Lung microvascular endothelial cell (primary cell): ENCODE results near the gene TFPI2. TPM values are rescaled to one million over a fixed set of nuclear protein-coding genes. Genes with fewer than 3 reads are reported as not detected.

Experiments
- DNase-seq, 2 donors: peaks; one replicate each; pipeline versions ENCODE4 v3.0.0 to v3.0.0-alpha.2; 2010; ENCODE audit warnings: low read depth in 2 of 2
- total RNA-seq: library from RNA; depleted of rRNA; stranded (reverse); fragments of >200 nt; gene quantifications from 2 replicates; pipeline ENCODE4 v1.2.1, GENCODE V29; 2014

Gene TFPI2
- total RNA-seq, 1 donor from 2014 or later: 139 TPM

DNA sequence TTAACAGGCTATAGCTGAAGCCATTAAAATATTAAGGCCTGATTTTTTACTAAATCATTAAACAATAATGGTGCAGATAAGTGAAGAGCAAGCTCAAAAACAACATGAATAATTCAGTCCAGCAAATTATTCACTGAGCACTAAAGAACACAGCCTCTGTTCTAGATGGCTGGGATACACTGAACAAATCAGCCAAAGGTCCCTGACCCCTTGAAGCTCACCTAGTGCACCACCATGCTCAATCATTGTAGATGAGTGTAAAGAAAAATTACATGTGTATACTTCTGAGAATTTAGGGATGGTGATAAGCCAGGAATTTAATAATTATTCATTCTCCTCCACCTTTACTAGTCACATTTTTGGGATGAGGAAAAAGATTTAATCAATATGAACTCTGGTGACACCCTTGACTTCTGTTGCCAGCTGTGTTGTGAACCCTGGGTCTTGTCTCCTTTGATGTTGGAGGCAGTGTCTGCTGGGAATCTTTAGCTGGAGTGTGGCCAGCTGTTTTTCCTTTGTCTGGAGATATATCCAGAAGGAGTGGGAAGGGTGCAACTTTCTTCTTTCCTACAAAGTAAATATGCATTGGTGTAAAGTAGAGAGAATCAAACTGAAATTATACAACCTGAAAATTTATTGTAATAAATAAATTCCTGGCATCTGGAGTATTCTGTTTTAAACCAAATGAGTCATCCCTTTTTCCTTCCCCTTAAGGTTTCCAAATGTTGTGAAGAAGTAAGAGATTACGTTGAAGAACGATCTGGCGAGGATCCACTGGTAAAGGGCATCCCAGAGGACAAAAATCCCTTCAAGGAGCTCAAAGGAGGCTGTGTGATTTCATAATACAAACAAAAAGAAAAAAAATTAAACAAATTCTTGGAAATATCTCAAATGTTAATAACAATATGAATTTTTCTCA lies 19.8 kb upstream of the TFPI2 start:
- DNase-seq: peak in 1 of 2 donors; percentile 90

DNA sequence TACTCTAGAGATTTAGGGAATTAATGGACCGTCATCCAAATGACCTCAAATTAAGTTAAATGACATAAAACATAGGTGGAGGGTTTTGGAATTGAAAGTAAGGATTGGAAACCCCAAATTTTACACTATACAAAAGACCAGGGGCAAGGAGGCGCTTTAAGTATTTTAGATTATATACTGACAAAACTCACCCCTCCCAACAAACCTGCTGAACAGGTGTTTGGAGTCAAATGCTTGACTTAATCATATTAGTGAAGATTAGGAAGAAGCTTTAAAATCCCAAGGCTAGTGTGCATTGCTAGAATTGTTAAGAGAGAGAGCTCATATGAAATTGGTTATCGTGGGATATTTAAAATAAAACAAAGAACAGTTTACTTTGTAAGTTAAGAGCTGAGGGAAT lies 15.7 kb upstream of the TFPI2 start, which contains the start of gene GNGT1:
GNGT1 (plus strand) TSS at position 301 of the 400 bp plus-strand sequence. CDS start 180 bp downstream, outside the sequence.
- DNase-seq: no peak

DNA sequence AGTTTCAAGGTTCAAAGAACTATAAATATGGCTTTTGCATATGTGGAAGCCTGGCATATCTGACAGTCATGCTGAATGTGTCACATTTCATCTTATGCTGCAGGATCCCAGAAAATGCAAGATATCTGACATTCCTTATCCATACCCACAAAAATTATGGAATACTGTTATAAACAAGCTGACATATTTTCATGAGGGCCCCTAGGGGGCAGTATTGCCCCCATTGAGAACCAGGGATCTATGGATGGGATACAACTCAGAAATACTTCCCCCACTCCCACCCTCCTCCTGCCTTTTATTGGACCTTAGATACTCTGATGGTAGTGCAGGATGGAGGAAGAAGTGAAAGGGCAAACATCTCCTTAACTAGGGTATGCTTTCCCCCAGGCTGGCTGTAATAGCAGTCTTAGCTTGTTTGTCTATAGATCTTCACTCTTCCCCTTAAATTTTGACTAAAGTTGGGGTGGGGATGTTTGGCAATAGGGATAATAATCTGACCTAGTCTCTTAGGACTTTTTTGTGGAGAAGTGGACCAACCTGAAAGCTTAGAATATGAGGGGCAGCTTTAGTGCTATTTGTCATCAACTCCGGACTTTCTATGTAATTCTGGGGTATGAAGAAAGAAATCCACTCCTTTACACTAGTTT lies 12.3 kb upstream of the TFPI2 start:
- DNase-seq: peak; percentile 85 to 88

DNA sequence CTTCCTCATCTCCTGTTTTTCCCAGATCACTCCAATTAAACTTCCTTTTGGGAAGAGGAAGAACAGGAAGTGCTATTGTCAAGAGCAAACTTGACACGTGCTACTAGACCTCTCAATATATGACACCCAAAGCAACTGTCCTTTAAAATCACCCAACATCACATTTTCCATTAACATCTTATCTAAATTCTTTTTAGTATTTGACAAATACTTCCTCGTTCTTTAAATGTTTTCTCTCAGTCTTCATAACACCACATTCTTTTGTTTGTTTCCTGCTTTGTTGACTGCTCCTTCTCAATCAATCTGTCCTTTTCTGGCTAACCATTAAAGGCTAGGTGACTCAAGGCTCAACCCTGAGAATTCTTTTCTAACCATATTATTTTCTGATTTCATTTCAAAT lies 7.1 kb upstream of the TFPI2 start:
- no peak for DNase-seq

DNA sequence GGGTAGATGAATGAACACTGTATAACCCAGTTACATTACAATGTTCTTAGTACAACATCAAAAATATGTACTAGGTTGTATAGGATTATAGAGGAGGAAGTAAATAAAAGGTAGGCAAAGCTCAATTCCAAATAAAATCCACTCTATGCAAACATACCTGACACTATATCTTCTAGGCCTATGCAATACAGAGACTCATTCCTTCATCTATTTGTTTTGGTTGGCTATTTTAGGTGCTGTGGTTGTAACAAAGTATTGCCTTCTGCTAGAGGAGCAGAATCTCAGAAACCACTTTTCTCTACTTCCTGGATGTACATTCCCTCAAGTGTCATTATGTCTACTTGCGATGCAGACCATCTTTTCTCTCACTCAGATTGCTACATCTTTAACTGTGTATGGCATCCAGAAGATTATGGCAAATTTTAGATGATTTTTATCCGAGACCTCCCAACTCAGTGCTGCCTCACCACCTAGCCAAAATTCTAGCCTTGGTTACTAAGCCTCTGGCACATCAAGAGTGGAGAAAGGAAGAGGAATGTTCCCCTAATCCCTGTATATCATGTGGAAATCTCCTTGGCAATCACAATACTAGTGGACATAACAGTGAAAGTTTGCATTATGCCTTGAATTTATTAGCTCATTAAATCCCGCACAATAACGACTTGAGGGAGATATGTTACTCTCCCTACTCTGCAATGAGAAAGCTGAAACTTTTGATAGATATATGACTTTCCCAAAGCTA lies 5.5 kb upstream of the TFPI2 start:
- no peak for DNase-seq

DNA sequence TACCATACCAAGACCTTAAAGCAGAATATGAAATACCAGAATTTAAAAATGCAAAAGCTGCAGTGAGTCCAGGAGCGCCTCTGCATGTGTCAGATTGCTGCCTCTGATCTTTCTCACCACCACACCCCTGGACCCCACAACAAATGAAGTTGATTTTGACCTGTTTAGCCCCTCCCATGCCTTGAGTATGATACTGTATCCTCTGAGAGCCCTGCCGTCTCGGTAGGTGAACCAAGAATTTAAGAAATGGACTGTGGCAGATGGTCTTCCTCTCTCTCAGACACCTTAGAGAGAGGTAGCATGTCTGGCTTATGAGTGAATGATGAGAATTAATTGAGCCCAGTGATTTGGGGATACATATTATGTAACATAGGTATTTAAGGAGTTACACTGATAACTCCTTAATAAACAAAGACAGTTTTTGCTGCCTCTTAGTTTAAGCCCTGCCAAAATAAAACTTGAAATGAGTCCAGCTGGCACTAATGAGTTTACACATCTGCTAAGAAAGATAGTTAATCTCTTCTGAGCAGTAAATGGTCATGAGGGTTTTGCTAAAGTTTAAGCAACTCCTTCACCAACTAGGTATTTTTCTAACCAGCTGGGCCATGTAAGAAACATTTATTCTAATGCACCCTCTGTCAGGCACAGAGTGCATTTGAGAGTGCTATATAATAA lies 4.5 kb upstream of the TFPI2 start:
- peak in 1 of 2 donors; percentile 33 for DNase-seq

DNA sequence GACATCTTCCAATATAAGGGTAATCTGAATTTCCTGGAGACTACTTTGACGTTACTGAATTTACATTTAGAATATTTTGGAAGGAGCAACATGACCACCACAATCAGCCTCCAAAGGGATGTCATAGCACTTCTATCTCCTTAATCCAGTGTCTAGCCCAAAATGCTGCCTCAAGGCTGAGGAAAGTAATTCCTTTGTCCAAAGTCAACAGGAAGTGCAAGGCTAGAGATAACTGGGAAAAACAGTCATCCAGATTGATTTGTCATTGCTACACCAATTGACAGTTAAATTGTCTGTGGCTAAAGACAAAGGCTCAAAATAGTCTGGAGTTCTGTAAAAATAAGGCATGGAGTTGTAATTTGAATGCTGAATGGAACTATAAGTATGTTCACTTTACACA lies 3.9 kb upstream of the TFPI2 start:
- DNase-seq: peak in 1 of 2 donors; percentile 47

DNA sequence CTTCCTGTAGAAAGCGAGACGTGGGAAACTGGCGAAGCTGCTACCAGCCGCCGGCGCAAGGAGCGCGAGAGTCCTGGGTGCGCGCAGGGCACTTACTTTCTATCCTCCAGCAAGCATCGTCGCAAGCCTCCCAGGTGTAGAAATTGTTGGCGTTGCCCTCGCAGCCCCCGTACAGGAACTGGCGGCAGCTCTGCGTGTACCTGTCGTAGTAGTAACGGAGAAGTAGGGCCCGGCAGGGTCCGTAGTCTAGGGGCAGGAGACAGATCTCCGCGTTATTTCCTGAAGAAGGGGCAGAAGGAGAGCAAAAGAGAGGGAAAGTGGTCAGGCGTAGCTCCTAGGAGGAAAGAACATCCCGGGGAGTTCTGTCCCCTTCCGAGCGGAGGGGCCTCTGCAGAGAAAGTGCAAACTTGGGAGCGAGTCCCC lies 501 bp downstream of the TFPI2 start:
- peak in 1 of 2 donors; percentile 58 for DNase-seq

DNA sequence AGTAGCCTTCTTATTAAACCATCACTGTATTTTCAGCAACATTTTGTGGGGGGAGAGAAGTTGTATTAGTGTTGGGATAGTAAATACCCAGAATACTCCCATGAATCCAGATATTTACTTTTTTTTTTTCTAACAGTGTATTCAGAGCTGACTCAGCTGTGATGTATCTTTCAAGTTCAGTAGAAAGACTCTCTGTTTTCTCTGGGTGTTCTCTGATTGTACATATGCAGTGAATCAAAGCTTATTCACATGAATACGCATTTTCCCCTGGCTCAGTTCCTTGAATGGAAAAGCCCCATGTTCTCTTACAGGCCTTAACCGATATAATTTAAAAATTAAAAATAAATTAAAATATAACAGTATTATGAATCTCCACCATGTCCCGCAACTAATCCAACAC lies 1.3 kb downstream of the TFPI2 start:
- DNase-seq: peak in 1 of 2 donors; percentile 41

DNA sequence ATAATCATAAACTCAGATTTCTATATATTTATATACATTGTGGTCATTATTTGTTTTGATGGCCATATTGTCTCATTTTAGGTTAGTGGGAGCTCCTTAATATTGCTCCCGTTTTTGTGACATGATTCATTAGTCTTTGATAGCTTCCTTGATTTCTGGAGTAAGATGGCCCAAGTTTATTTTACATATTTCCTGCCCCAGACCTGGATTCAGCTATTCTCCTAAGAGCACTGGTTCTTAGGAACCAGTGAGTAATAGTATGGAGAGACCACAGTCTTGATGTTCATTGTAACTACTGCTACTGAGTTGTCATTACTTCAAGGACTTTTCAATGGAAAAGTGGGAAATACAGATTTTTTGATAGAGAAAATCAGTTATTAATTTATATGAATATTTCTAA lies 6.0 kb downstream of the TFPI2 start:
- peak in 1 of 2 donors; percentile 7 for DNase-seq

DNA sequence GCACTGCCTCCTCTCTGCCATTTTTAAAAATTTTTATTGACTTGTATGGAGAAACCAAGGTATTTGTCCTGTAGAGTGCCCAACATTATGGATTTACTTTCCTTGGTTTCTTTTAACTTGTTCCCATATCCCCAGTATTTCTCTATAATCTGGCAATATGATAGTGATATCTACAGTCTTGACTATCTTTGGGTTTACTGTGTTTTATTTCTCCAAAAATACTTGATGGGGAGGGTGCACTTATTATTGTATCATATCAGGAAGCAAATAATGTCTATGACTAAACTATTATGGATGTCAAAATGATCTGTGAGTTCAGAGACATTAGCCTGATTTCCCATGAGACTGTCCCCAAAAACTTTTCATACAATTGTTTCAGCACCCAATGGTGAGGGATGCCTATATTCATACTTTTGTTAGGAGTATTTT lies 6.6 kb downstream of the TFPI2 start:
- no peak for DNase-seq

DNA sequence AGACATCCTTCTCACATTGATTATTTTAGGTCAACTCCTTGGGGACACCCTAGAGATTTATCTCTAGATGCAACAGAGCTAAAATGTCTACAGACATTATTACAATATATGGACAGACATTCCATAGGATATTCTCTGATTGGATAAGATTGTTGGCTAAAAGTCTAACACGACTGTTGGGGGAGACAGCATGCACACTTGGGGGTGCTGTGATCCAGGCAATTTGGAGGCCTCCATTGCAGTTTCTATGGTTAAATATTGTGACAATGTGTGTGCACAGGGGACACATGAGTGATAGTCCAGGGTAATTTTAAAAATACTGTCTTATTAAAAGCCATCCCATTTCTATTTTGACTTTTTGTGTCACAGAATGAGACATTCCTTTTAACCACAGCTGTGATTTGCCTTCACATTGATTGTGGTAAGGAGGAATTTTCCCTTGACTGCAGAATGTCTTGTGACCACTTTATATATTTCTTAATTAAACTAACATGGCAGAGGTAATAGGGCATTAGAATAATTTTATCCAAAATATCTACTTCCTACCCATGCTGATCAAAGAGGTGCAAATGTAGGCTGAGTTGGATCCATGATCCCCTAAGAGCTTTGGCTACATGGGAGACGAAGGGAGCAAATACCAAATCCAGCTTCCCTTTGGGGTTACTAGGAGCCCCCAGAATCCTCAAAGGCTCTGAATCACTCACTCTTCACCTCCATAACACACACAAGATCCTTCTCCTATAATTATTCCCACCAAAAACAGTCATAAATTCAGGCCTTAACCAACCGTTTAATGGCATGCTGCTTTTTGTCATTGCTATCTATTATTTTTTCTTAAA lies 7.3 kb downstream of the TFPI2 start:
- DNase-seq: no peak

DNA sequence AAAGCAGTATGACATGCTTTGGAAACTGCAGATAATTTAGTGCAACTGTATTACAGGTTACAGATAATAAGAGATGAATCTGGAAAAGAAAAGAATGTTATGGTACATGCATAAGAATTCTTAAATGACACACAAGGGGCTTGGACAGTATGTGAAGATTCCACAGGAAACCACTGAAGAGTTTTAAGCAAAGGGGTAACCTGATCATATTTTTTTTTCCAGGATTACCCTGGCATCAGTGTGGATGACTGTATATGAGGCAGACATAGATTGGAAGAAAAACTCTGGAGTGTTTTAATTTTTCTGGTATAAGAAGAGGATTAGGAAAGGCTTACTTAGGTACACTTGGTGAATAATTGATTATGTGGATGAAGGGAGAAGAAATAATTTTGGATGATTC lies 8.1 kb downstream of the TFPI2 start:
- DNase-seq: no peak

DNA sequence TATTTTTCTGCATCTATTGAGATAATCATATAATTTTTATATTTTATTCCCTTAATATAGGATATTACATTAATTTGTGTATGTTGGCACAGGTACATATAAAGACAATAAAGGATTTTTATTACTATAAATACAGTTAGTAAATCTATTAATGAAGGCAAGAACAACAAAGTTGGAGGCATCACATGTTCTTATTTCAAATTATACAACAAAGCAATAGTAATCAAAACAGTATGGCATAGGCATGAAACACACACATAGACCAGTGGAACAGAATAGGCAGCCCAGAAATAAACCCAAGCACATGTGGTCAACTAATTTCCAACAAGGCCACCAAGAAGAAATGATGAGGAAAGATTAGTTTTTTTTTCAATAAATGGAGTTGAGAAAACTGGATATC lies 11.2 kb downstream of the TFPI2 start:
- no peak for DNase-seq

DNA sequence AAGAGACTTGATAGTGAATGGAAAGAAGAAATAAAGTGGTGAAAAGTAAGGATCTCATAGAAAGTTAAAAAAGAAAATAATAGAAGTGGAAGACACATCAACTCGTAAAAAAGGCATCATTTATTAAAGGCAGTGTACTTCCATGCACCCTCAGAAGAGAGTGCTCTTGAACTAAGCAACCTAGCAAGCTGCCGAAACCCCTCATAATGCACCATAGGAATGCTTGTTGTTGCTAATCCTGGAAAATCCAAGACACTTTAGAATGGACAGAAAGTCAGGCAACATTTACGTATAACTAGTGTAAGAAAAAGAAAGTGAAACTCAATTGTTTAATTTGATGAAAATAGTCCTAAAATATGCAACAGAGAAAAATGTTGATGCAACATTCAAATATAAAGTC lies 12.8 kb downstream of the TFPI2 start:
- DNase-seq: peak; percentile 4 to 8

DNA sequence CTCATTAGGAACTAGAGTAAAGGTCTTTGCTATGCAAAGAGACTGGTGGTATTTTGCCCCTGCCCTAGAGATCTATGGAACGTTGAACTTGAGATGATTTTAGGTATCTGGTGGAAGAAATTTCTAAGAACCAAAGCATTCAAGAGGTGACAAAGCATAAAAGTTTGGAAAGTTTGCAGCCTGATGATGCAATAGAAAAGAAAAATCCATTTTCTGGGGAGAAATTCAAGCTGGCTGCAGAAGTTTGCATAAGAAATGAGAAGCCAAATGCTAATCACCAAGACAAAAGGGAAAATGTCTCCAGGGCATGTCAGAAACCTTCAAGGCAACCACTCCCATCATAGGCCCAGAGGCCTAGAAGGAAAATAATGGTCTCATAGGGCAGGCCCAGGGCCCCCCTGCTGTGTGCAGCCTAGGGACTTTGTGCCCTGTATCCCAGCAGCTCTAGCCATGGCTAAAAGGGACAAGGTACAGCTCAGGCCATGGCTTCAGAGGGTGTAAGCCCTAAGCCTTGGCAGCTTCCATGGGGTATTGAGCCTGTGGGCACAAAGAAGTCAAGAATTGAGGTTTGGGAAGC lies 16.5 kb downstream of the TFPI2 start:
- DNase-seq: no peak

DNA sequence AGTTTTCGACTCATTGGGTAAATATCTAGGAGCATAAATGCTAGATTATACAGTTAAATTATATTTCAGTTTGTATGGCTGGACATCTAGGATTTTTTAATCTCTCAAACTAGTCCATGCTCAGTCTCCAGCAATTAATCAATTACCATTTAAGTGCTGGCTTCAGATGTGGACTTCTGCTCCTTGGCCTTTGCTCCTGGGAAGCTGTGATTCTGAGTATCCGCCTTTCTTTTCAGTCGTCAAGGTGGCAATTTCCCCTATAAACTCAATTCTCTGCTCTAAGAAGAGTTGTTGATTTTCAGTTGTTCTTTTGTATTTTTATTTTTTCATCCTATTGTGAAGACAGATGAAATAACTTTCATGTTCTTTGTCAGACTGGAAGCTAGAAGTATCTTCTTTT lies 23.7 kb downstream of the TFPI2 start:
- no peak for DNase-seq

DNA sequence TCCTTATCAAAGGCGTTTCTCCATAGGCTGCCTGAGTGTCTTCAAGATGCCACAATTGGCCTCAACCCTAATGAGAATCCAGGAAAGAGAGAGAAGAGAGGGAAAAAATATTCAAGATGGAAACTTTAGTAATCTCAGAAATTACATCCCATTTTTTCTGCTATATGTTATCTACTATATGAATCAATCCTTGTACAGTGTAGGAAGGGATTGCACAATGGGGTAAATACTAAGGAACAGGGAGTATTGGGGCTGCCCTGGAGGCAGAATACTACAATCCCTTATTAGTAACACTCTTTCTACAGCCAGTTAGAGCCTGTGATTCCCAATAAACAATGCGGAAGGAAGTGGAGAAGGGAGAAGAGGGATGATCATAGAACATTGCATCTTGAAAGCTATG lies 27.9 kb downstream of the TFPI2 start:
- no peak for DNase-seq

DNA sequence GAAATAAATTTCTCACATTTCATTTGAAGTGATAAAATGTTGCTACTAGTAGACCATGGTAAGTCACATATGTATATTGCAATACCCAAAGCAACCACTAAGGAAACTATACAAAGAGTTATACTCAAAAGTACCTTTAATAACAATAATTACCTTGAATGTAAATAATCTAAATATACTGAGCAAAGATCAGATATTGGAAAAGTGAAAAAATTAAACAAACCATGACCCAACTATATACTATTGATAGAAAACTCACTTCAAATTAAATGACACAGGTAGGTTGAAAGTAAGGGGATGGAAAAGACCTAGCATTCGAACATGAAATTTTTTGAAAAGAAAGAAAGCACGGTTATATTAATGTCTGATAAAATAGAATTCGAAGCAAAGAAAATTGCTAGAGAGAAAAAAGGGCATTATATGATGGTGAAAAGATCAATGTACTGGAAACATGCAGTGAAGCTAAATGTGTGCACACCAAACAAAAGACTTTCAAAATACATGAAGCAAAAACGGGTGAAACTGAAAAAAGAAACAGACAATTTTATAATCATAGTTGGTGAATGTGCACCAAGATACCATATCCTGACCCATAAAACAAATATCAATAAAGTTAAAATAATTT lies 29.1 kb downstream of the TFPI2 start:
- no peak for DNase-seq

DNA sequence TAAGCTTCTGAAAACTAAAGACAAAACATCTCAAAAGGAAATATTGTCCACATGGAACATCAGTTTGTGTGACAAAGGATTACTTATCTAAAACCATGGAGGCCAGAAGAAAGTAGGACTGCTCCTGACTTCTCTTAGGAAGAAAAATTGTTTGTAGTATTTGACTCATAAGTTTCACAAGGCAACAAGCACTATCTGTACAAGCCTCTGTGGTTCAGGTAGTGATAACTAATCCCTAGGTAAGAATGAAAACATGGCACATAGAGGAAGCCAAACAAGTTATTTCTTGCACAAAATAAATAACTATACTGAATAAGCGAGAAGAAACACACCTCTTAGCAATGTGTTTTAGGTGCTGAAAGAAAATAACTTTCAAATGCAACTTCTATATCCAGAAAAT lies 30.3 kb downstream of the TFPI2 start:
- no peak for DNase-seq
